Measurements from ENCODE around the gene R3HDM4. TPM values are rescaled to one million over a fixed set of nuclear protein-coding genes. Genes with fewer than 3 reads are reported as not detected.
A peak's percentile ranks its signal among the peaks of the same experiment; 100 is the strongest.

The R3HDM4 gene
- total RNA-seq, 1 experiment from 2014 or later: 55.8 TPM

- H3K4me2 ChIP-seq: peak overlapping the region; percentile 90
- intact Hi-C loops (cut with micrococcal nuclease; ENCODE audit: unreplicated experiment): no loop called here
These were observed 39.1 kb upstream of the R3HDM4 start for GRCh38 chr19:952049-952679.

GRCh38 chr19:950352-951066 lies 37.5 kb upstream of the R3HDM4 start:
- POLR2A ChIA-PET (ENCODE audit: unreplicated experiment): no interaction called here
- no peak for DNase-seq

More at GRCh38 chr19:952049-952679, 39.1 kb upstream of the R3HDM4 start:
- 0 out of 2 replicates have a peak, but pooled peaks cover 4% of the 10 kb centered on the region for H3K79me2 ChIP-seq (ENCODE audit: low read depth)
- ChIA-PET POLR2A (ENCODE audit: unreplicated experiment) (interaction anchor here (0.7 kb wide), 1 partner anchor 20 kb away, joined by 4 read pairs; no protein-coding TSS in a partner anchor), CTCF (no interaction called here)
- peaks cover 28% of the 10 kb centered on the region; the same call in 1 of the 2 replicates for H3F3A ChIP-seq (ENCODE audit: insufficient read depth, low read depth)
- TF ChIP-seq CTCF (conservative IDR thresholded peaks at IDR 0.05) (no peak), EZH2 (IDR thresholded peaks at IDR 0.05; ENCODE audit: low read depth) (no peak)
- H3K36me3 ChIP-seq (ENCODE audit: low read depth): no peaks in the 10 kb centered on the region
- no peak overlapping the region for H3K4me3 ChIP-seq
- H3K9me2 ChIP-seq (ENCODE audit: insufficient read depth): no peaks in the 10 kb centered on the region
- no peak overlapping the region for H2AFZ ChIP-seq
- BruUV-seq (replicated peaks): no TSS peak
- H3K27ac ChIP-seq: no peak overlapping the region
- no peaks in the 10 kb centered on the region; the same call in 1 of the 2 replicates for H4K20me1 ChIP-seq (ENCODE audit: insufficient read depth)
- no peaks in the 10 kb centered on the region for H3K27me3 ChIP-seq (ENCODE audit: insufficient read depth, low read depth)
- no peak for DNase-seq
- peaks cover 38% of the 10 kb centered on the region for H3K4me1 ChIP-seq (replicated peaks; ENCODE audit: insufficient read depth)
- no peaks in the 10 kb centered on the region for H3K9me3 ChIP-seq (ENCODE audit: insufficient read depth, low read depth)

More at GRCh38 chr19:950352-951066, 37.5 kb upstream of the R3HDM4 start:
- Histone ChIP-seq H3K4me2 (no peak overlapping the region), H3K4me3 (no peak overlapping the region), H3K79me2 (ENCODE audit: low read depth) (0 out of 2 replicates have a peak, but pooled peaks cover 3% of the 10 kb centered on the region), H3K9me2 (ENCODE audit: insufficient read depth) (no peaks in the 10 kb centered on the region), H4K20me1 (ENCODE audit: insufficient read depth) (no peaks in the 10 kb centered on the region; the same call in 1 of the 2 replicates), H3K36me3 (ENCODE audit: low read depth) (no peaks in the 10 kb centered on the region), H2AFZ (no peak overlapping the region), H3K9me3 (ENCODE audit: insufficient read depth, low read depth) (no peaks in the 10 kb centered on the region), H3K27me3 (ENCODE audit: insufficient read depth, low read depth) (no peaks in the 10 kb centered on the region), H3K27ac (no peak overlapping the region), H3K4me1 (replicated peaks; ENCODE audit: insufficient read depth) (peaks cover 21% of the 10 kb centered on the region), H3F3A (ENCODE audit: insufficient read depth, low read depth) (peaks cover 16% of the 10 kb centered on the region; the same call in 1 of the 2 replicates)
- intact Hi-C loops (cut with micrococcal nuclease; ENCODE audit: unreplicated experiment): no loop called here
- no peak for TF ChIP-seq EZH2 (IDR thresholded peaks at IDR 0.05; ENCODE audit: low read depth)
- TF ChIP-seq CTCF (conservative IDR thresholded peaks at IDR 0.05): no peak
- BruUV-seq (replicated peaks): no TSS peak
- CTCF ChIA-PET: interaction anchor here (0.6 kb wide), 1 partner anchor 31 kb away, joined by 4 read pairs; no protein-coding TSS in a partner anchor

Data from PC-9 (cell line).